Dendritic cell treated with granulocyte-macrophage colony-stimulating factor and Interleukin-4, amounts not matched to agents 40 ng/mL and 50 ng/mL, for 4 days (primary cell): ENCODE measurements around the gene IGSF3.
A peak's percentile ranks its signal among the peaks of the same experiment; 100 is the strongest.
"Not testable (repeated sequence)": the region's sequence is repeated elsewhere in the genome, so short reads cannot be mapped to it uniquely, and the experiment has no call there.

Source experiments
- H3K27ac Mint-ChIP-seq: one replicate; pipeline ENCODE4 v1.8.0; 2022; ENCODE audit warnings: mild to moderate bottlenecking, mixed read lengths
- H3K27me3 Mint-ChIP-seq: one replicate; pipeline ENCODE4 v1.8.0; 2022; ENCODE audit warnings: mild to moderate bottlenecking, mixed read lengths
- H3K36me3 Mint-ChIP-seq: one replicate; pipeline ENCODE4 v1.8.0; 2022; ENCODE audit warnings: low read depth, mixed read lengths
- H3K4me1 Mint-ChIP-seq: one replicate; pipeline ENCODE4 v1.8.0; 2022; ENCODE audit warnings: low read depth, mixed read lengths
- H3K4me3 Mint-ChIP-seq: one replicate; pipeline ENCODE4 v1.8.0; 2022; ENCODE audit warnings: mild to moderate bottlenecking, moderate library complexity, mixed read lengths
- H3K9me3 Mint-ChIP-seq: one replicate; pipeline ENCODE4 v1.8.0; 2022; ENCODE audit warnings: mixed read lengths
- intact Hi-C: fragments of 100-400 bp; cut with micrococcal nuclease; formaldehyde crosslinking; loops from one replicate; pipeline ENCODE4 v1.15.0; 2022

IGSF3 gene

DNA sequence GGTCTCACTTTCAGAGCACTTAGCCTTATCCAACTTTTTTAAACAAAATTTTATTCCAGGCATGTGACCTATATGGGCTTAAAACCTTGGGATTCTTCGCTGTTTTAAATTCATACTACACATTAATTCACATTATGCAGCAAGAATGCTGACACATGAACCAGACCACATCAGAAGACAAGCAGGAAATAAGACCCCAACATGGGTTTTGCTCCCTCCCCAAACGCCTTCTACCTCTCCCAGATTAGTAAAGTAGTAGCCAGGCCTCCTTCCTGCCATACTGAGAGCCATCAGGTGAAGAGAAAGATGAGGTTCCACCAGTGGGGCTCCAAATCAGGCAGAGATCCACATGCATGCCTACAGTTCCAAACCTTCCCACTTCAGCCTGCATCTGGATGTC is 3.7 kb downstream of the IGSF3 start:
- Mint-ChIP-seq H3K27ac (no peak overlapping the region), H3K9me3 (no peaks in the 10 kb centered on the region), H3K27me3 (peaks cover 44% of the 10 kb centered on the region), H3K36me3 (no peaks in the 10 kb centered on the region), H3K4me1 (peaks cover 28% of the 10 kb centered on the region), H3K4me3 (no peak overlapping the region)
- intact Hi-C loops, result no loop called here

DNA sequence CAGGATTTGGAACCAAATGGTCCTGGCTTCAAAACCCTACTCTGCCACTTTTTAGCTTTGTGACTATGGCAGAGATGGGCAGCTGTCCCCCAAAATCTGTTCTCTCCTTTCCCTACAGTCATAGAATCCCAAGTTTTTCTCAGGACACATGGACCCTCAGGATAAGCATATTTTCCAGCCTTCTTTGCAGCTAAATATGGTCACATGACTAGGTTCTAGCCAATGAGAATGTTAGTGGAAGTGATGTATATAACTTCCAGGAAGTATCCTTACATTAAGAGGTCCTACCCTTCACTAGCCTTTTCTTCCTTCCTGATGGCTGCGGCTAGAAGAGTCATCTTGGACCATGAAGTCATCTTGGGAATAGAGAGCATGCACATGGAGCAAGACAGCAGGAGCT is 5.9 kb downstream of the IGSF3 start:
- Mint-ChIP-seq H3K9me3 (no peaks in the 10 kb centered on the region), H3K27ac (no peak overlapping the region), H3K27me3 (peaks cover 33% of the 10 kb centered on the region), H3K36me3 (no peaks in the 10 kb centered on the region), H3K4me1 (peaks cover 24% of the 10 kb centered on the region), H3K4me3 (no peak overlapping the region)
- intact Hi-C loops, result no loop called here

DNA sequence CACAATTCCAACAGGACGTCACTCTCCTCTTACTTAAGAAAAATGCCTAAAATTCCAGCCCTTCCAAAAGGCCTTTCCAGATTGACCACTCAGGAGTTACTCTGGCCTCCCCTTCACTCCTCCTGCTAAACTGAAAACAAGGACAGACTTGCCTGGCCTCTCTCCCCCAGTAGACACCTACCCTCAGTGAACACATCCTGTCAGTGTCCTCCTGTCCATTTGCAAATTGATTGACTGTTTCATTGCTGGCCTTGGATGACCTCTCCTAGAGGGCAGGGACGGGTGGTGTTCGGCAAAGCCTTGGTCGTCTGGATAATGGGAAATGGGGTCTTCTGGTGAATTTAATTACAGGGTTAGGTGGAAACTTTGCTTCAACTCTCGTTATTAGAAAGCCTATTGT is 8.9 kb downstream of the IGSF3 start:
- H3K4me3 Mint-ChIP-seq, H3K9me3 Mint-ChIP-seq, H3K27ac Mint-ChIP-seq, intact Hi-C loops, H3K36me3 Mint-ChIP-seq, H3K27me3 Mint-ChIP-seq: not testable (repeated sequence)
- peaks cover 10% of the 10 kb centered on the region for H3K4me1 Mint-ChIP-seq

DNA sequence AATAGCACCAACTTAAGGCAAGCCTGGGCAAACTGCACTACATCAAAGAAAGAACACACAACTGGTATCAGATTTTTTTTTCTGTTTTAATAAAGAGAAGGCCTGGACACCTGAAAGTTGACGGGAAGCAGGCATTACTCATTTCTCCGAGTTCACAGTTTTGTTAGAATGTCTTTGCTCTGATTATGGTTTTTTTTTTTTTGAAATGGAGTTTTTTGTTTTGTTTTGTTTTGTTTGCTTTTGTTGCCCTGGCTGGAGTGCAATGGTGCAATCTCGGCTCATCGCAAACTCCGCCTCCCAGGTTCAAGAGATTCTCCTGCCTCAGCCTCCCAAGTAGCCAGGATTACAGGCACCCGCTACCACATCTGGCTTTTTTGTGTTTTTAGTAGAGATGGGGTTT is 9.7 kb downstream of the IGSF3 start:
- H3K4me1 Mint-ChIP-seq, H3K27ac Mint-ChIP-seq, H3K9me3 Mint-ChIP-seq, H3K36me3 Mint-ChIP-seq, H3K27me3 Mint-ChIP-seq, H3K4me3 Mint-ChIP-seq, intact Hi-C loops: not testable (repeated sequence)

DNA sequence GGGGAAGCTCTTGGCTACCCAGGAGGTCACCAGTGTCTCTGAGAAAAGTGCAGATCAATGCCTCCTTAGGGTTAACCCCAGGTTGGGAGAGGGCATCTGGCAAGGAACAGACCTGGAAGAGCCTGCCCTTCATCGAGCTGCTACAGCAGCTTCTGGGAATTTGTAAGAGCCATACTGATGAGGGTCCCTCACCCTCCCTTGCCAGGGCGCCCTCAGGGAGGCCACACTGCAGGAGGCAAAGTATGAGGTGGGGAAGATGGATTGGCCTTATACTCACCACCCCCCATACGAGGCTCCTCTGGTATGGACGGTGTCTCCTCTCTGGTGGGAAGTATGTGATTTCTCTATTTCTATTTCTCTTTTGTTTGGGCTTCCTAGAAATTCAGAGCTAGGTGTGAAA is 13.2 kb downstream of the IGSF3 start:
- peaks cover 5% of the 10 kb centered on the region for H3K27me3 Mint-ChIP-seq
- H3K4me1 Mint-ChIP-seq, result no peaks in the 10 kb centered on the region
- intact Hi-C loops, result no loop called here
- H3K4me3 Mint-ChIP-seq, result no peak overlapping the region
- H3K27ac Mint-ChIP-seq, result no peak overlapping the region
- H3K36me3 Mint-ChIP-seq, result no peaks in the 10 kb centered on the region
- no peaks in the 10 kb centered on the region for H3K9me3 Mint-ChIP-seq

DNA sequence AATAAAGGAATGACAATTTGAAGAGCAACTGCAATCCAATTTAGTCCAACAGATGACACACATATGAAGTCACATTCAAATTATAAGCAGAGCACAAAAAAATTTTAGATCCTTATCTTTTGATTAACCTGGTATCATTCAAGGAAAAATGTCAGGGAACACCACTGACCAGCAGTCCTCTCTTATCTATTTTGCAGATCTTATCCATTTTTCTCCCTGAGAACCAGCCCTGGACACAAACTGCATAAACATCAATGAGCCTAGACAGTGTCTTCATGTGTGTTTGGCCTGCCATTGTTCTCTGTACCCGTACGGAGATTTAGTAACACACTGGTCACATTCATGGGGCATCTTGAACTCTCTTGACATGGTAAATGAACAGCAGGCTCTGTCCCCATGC is 14.9 kb downstream of the IGSF3 start:
- intact Hi-C loops, H3K27me3 Mint-ChIP-seq, H3K27ac Mint-ChIP-seq, H3K36me3 Mint-ChIP-seq, H3K4me1 Mint-ChIP-seq, H3K4me3 Mint-ChIP-seq, H3K9me3 Mint-ChIP-seq: not testable (repeated sequence)

DNA sequence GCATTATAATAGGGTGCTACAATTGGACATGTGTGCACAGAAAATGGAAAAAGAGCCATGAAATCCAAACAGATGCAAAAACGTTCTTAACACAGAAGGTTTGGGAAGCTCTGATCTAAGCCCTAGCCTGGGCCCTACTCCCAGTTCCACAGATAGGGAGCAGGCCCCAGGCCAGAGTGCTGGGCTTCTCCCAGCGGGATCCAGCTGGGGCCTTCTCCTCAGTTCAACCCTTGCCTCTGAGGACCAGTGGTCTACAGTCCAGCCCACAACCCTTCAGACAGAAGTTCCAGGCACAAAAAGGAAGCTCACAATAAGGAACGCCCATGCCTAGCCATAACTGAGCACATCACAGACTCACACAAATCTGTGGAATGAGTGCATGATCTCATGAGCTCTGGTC is 16.8 kb downstream of the IGSF3 start:
- H3K36me3 Mint-ChIP-seq, intact Hi-C loops: not testable (repeated sequence)
- peaks cover 27% of the 10 kb centered on the region for H3K4me1 Mint-ChIP-seq

DNA sequence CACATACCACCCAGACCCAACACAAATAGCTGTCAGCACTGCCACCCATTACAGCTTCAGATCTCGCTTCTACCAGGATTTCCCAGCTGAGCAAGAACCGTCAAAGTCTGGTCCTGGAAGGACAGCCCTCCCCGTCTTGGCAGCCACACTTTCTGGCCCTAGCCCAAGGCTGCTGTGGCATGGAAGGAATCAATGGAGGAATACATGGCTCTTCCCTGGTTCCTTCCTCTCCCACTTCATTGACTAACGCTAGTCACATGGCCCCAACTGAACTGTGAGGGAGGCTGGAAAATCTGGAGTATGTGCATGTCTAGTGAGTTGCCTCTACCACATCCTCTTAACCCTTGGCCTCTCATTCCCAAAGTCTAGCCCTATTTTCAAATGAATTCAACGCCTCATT is 18.5 kb downstream of the IGSF3 start:
- peaks cover 16% of the 10 kb centered on the region for H3K27me3 Mint-ChIP-seq

More for the DNA sequence above, 16.8 kb downstream of the IGSF3 start:
- H3K9me3 Mint-ChIP-seq, H3K27ac Mint-ChIP-seq, H3K4me3 Mint-ChIP-seq: not testable (repeated sequence)
- H3K27me3 Mint-ChIP-seq, result peaks cover 15% of the 10 kb centered on the region

DNA sequence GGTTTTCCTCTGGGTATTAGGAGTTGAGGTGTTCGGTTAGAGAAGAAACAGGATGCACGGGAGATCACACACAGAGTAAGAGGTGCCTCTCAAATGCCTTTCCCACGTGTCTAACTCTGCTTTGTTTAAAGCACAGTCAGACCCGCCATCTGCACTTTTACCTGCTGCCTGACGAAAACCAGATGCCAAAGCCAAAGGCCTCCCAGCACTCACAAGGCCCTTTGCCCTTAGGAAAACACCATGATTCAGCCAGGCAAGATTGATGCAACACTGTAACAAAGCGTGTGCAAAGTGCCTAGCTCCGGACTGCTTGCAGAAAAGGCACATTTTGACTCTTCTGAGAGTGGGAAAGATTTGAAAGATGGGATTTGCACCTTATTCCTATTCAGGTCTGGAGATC is 19.2 kb downstream of the IGSF3 start:
- intact Hi-C loops, H3K4me3 Mint-ChIP-seq, H3K9me3 Mint-ChIP-seq, H3K36me3 Mint-ChIP-seq, H3K27ac Mint-ChIP-seq: not testable (repeated sequence)
- peaks cover 40% of the 10 kb centered on the region for H3K4me1 Mint-ChIP-seq
- peaks cover 22% of the 10 kb centered on the region for H3K27me3 Mint-ChIP-seq

More for the DNA sequence above, 18.5 kb downstream of the IGSF3 start:
- H3K4me3 Mint-ChIP-seq, intact Hi-C loops, H3K9me3 Mint-ChIP-seq, H3K36me3 Mint-ChIP-seq, H3K27ac Mint-ChIP-seq: not testable (repeated sequence)
- peaks cover 36% of the 10 kb centered on the region for H3K4me1 Mint-ChIP-seq

DNA sequence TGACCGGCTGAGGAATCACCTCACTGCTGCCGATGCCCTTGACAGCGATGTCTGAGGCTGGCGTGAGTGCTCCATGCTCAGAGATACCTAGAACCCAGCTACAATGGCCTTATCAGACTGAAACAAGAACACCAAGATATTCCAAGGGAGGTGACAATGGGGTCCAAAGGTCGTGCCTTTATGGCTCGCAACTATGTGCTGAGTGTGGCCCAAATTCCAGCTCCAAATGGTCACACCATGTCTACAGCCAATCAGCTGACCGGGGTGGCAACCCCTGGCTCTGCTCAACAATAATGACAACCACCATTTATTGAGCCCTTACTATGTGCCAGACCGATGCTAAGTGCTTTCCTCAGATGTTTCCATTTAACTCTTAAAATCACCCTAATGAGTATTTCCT is 20.3 kb downstream of the IGSF3 start:
- intact Hi-C loops, H3K36me3 Mint-ChIP-seq, H3K4me3 Mint-ChIP-seq, H3K9me3 Mint-ChIP-seq: not testable (repeated sequence)
- peaks cover 23% of the 10 kb centered on the region for H3K27me3 Mint-ChIP-seq
- peak overlapping the region; percentile 56 for H3K27ac Mint-ChIP-seq
- peaks cover 42% of the 10 kb centered on the region for H3K4me1 Mint-ChIP-seq

DNA sequence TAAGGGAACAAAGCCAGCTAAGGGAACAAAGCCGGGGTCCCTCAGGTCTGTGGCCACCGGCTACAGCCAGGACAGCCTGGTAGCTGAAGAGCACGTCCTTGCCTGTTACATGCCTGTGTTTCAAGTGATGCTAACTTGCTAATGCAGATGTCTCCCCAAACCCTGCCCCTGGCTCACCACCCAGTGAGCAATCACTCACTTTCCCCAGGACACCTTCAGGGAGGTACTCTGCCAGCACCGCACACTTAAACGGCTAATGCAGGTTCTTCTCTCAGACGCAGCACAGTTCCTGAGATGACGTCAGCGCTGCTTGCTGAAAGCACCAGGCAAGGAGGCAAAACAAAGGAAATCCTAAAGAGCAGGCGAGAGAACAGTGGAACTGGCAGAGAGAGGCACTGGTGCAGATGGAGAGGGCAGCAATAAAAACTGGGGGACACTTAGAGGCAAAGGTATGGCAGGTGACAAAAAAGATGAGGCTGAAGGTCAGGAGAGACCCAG is 20.8 kb downstream of the IGSF3 start:
- H3K4me3 Mint-ChIP-seq, intact Hi-C loops, H3K9me3 Mint-ChIP-seq, H3K36me3 Mint-ChIP-seq: not testable (repeated sequence)
- Mint-ChIP-seq H3K27ac (peak overlapping the region; percentile 56), H3K4me1 (peaks cover 42% of the 10 kb centered on the region), H3K27me3 (peaks cover 23% of the 10 kb centered on the region)

DNA sequence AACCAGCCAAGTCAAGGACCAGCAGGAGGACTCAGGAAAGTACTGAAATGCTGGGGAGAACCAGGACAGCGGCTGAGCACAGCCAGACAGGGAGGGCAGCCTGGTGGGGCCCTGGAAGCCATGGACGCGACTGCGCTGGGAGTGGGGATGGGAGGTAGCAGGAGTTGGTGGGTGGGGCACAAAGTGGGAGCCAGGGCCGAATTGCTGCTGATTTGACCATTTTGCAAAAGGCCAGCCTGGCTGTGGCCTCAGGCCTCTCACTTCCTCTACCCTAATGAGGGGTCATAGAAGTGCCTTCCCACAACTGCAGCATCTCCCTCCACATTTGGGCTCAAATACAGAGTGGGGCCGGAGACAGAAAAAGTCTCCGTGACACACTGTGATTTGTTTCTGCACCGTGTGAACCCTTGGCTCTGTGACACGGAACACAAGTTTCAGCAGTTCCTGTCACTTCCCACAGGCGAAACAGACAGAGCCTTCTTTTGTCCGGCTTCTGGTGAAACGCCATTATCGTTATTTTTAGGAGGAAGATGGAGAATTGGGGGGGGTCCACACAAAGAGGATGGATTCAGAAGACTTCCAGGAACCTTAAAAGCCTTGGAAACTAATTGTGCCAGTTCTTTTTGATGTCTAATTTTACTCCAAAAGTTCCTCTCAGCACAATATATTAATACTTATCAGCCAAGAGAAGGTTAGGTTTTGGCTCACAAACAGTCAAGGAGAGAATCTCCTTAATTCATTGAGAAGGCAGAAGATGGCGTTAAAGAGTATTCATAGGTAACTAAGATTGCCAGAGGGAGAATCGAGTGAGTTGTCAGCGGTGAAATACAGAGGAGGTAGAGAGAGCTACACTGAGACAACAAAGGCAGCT is 21.5 kb downstream of the IGSF3 start:
- H3K9me3 Mint-ChIP-seq, H3K4me3 Mint-ChIP-seq, intact Hi-C loops, H3K36me3 Mint-ChIP-seq: not testable (repeated sequence)
- Mint-ChIP-seq H3K27ac (peak overlapping the region; percentile 56), H3K27me3 (peaks cover 23% of the 10 kb centered on the region), H3K4me1 (peaks cover 42% of the 10 kb centered on the region)

DNA sequence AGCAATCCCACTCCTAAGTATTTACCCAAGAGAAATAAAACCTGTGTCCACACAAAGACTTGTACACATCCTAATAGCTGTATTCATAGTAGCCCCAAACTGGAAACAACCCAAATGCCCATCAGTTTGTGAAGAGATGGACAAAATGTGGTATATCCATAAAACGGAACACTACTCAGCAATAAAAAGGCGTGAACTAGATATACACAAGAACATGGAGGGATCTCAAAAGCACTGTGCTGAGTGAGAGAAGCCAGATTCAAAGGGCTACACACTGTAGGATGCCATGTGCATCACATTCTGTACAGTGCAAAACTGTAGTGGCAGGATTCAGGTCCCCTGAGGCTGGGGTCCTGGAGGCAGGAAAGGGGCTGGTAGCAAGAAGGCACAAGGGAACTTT is 22.5 kb downstream of the IGSF3 start:
- H3K4me3 Mint-ChIP-seq, H3K36me3 Mint-ChIP-seq: not testable (repeated sequence)
- H3K27me3 Mint-ChIP-seq, result peaks cover 23% of the 10 kb centered on the region

DNA sequence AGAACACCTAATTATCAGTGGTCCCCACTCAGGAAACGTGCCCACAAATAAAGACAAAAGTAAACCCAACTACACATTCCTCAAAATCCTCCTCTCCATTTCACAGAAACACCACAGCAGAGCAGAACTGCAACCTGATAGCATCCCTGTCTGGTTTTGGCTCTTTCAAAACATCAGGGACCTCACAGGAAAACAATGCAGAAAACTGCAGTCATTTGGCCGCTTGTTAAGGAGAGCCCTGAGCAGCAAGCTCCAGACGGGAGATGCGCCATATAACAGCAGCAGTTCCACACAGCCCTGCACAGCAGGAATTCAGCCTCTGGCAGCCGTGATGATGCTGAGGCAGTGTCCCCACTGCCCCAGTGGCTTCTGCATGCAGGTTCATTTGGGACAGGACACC is 23.4 kb downstream of the IGSF3 start:
- H3K4me3 Mint-ChIP-seq, H3K9me3 Mint-ChIP-seq, intact Hi-C loops, H3K27ac Mint-ChIP-seq, H3K36me3 Mint-ChIP-seq: not testable (repeated sequence)
- peaks cover 42% of the 10 kb centered on the region for H3K4me1 Mint-ChIP-seq
- peaks cover 16% of the 10 kb centered on the region for H3K27me3 Mint-ChIP-seq

More for the DNA sequence above, 22.5 kb downstream of the IGSF3 start:
- intact Hi-C loops, H3K9me3 Mint-ChIP-seq: not testable (repeated sequence)
- peaks cover 42% of the 10 kb centered on the region for H3K4me1 Mint-ChIP-seq
- H3K27ac Mint-ChIP-seq, result peak overlapping the region; percentile 56

DNA sequence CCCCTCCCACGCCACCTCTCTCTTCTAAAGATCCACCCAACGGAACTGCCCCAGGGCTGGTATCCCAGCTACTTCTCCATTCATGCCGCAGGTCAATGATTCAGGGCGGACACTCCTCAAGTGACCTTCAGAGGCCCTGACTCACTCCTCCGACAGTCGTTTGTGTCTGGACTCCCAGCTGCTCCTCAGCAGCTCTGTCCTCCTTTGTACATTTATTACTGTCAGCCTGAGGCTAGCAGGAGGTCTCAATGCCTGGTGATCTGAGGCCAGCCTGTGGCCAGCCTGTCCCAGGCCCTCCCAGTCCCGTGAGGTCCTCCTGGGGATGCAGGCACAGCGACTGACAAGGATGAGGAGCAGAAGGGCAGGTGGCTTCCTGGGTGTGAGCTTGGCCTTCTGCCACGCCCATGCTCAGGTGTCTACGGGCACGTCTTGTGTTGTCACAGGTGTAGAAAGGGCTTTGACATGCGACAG is 24.2 kb downstream of the IGSF3 start:
- H3K4me1 Mint-ChIP-seq, result peaks cover 41% of the 10 kb centered on the region
- H3K27ac Mint-ChIP-seq, result peak overlapping the region; percentile 30
- H3K36me3 Mint-ChIP-seq, H3K4me3 Mint-ChIP-seq, H3K9me3 Mint-ChIP-seq, intact Hi-C loops: not testable (repeated sequence)
- H3K27me3 Mint-ChIP-seq, result peaks cover 18% of the 10 kb centered on the region
